ENCODE data around the gene PRKG1. TPM values are rescaled to one million over a fixed set of nuclear protein-coding genes. Genes with fewer than 3 reads are reported as not detected.
A peak's percentile ranks its signal among the peaks of the same experiment; 100 is the strongest.

The PRKG1 gene
- total and polyA plus RNA-seq, 2 experiments from 2014 or later = 10.7 to 21.8 TPM

GRCh38 chr10:51377932-51378599, 303.8 kb downstream of the PRKG1 start:
- no peak overlapping the region for H3K4me2 ChIP-seq (ENCODE audit: unreplicated experiment)
- no peaks in the 10 kb centered on the region for H3K79me2 ChIP-seq (ENCODE audit: insufficient read depth)
- no peak overlapping the region for H2AFZ ChIP-seq
- peaks cover 21% of the 10 kb centered on the region for H3K4me1 ChIP-seq (ENCODE audit: insufficient read depth)
- H3K4me3 ChIP-seq = no peak overlapping the region
- no peaks in the 10 kb centered on the region for H4K20me1 ChIP-seq (ENCODE audit: insufficient read depth)
- 87 to 88% methylated on average over 3 of the region's 3 CpGs for WGBS, 2 experiments (ENCODE audit: low coverage in 1 of 2, low lambda C conversion rate in 2 of 2, missing lambda C conversion rate in 2 of 2)
- in situ Hi-C loops (cut with MboI) = no loop called here
- no peaks in the 10 kb centered on the region for H3K36me3 ChIP-seq (ENCODE audit: low read depth)
- H3F3A ChIP-seq (ENCODE audit: insufficient read depth) = peaks cover 12% of the 10 kb centered on the region; the same call in 1 of the 2 replicates
- no peaks in the 10 kb centered on the region for H3K27me3 ChIP-seq (replicated peaks; ENCODE audit: insufficient read depth)
- H3K9me3 ChIP-seq (ENCODE audit: low read depth) = no peaks in the 10 kb centered on the region
- peak; percentile 14 for DNase-seq
- H3K27ac ChIP-seq = no peak overlapping the region
- 0 out of 2 replicates have a peak, but pooled peaks cover 2% of the 10 kb centered on the region for H3K9me2 ChIP-seq (ENCODE audit: insufficient read depth)
- H3K9ac ChIP-seq = no peak overlapping the region
- TF ChIP-seq EZH2phosphoT487 (IDR thresholded peaks at IDR 0.05; ENCODE audit: insufficient read depth, low read depth) (no peak), EZH2 (IDR thresholded peaks at IDR 0.05; ENCODE audit: insufficient read depth, poor library complexity, severe bottlenecking) (no peak)

- Histone ChIP-seq H3K4me1 (ENCODE audit: insufficient read depth) (peaks cover 36% of the 10 kb centered on the region), H2AFZ (no peak overlapping the region), H3K9ac (no peak overlapping the region), H3K4me3 (peak overlapping the region; percentile 37; the same call in 1 of the 2 replicates), H3F3A (ENCODE audit: insufficient read depth) (peaks cover 24% of the 10 kb centered on the region), H3K27ac (peak overlapping the region; percentile 81), H4K20me1 (ENCODE audit: insufficient read depth) (no peaks in the 10 kb centered on the region), H3K4me2 (ENCODE audit: unreplicated experiment) (peak overlapping the region; percentile 29), H3K9me3 (ENCODE audit: low read depth) (no peaks in the 10 kb centered on the region), H3K27me3 (replicated peaks; ENCODE audit: insufficient read depth) (no peaks in the 10 kb centered on the region), H3K79me2 (ENCODE audit: insufficient read depth) (no peaks in the 10 kb centered on the region), H3K9me2 (ENCODE audit: insufficient read depth) (0 out of 2 replicates have a peak, but pooled peaks cover 3% of the 10 kb centered on the region), H3K36me3 (ENCODE audit: low read depth) (no peaks in the 10 kb centered on the region)
- in situ Hi-C loops (cut with MboI) = no loop called here
- TF ChIP-seq EZH2phosphoT487 (IDR thresholded peaks at IDR 0.05; ENCODE audit: insufficient read depth, low read depth) (no peak), EZH2 (IDR thresholded peaks at IDR 0.05; ENCODE audit: insufficient read depth, poor library complexity, severe bottlenecking) (no peak)
- 86 to 92% methylated on average over 1 of the region's 1 CpG for WGBS, 2 experiments (ENCODE audit: low coverage in 1 of 2, low lambda C conversion rate in 2 of 2, missing lambda C conversion rate in 2 of 2)
- DNase-seq = peak; percentile 27
Observed at GRCh38 chr10:51382181-51382580, 307.9 kb downstream of the PRKG1 start.

GRCh38 chr10:51384971-51385370, 310.7 kb downstream of the PRKG1 start:
- H3K9ac ChIP-seq = no peak overlapping the region
- 99 to 100% methylated on average over 3 of the region's 3 CpGs for WGBS, 2 experiments (ENCODE audit: low coverage in 1 of 2, low lambda C conversion rate in 2 of 2, missing lambda C conversion rate in 2 of 2)
- H3K79me2 ChIP-seq (ENCODE audit: insufficient read depth) = no peaks in the 10 kb centered on the region
- no peak overlapping the region for H3K4me2 ChIP-seq (ENCODE audit: unreplicated experiment)
- no peaks in the 10 kb centered on the region for H3K36me3 ChIP-seq (ENCODE audit: low read depth)
- H3K9me2 ChIP-seq (ENCODE audit: insufficient read depth) = 0 out of 2 replicates have a peak, but pooled peaks cover 3% of the 10 kb centered on the region
- no peak overlapping the region for H3K4me3 ChIP-seq
- in situ Hi-C loops (cut with MboI) = no loop called here
- no peaks in the 10 kb centered on the region for H4K20me1 ChIP-seq (ENCODE audit: insufficient read depth)
- no peak for TF ChIP-seq EZH2 (IDR thresholded peaks at IDR 0.05; ENCODE audit: insufficient read depth, poor library complexity, severe bottlenecking)
- no peak for TF ChIP-seq EZH2phosphoT487 (IDR thresholded peaks at IDR 0.05; ENCODE audit: insufficient read depth, low read depth)
- H3K27ac ChIP-seq = no peak overlapping the region
- DNase-seq = no peak
- peaks cover 42% of the 10 kb centered on the region for H3K4me1 ChIP-seq (ENCODE audit: insufficient read depth)
- H3K27me3 ChIP-seq (replicated peaks; ENCODE audit: insufficient read depth) = no peaks in the 10 kb centered on the region
- no peak overlapping the region for H2AFZ ChIP-seq
- no peaks in the 10 kb centered on the region for H3K9me3 ChIP-seq (ENCODE audit: low read depth)
- H3F3A ChIP-seq (ENCODE audit: insufficient read depth) = peaks cover 35% of the 10 kb centered on the region

DNA sequence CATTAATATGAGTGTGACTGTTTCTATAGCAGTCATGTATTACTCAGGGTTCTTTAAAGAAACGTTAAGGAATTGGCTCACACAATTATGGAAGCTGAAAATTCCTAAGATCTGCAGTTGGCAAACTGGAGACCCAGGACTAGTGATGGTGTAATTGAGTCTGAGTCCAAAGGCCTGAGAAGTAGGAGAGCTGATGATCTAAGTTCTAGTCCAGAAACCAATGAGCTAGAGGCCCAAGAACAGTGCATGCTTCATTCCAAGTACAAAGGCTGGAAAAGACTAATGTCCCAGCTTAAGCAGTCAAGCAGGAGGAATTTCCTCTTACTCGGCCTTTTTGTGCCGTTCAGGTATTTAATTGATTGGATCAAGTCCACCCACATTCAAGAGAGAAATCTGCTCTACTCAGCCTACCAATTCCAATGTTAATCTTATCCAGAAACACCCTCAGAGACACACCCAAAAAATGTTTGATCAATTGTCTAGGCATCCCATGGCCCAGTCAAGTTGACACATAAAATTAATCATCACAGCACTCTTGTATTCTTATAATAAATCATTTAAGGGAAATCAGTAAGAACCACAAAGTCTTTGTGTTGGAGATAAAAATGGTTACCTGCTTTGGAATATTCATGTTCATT, 312.1 kb downstream of the PRKG1 start:
- H2AFZ ChIP-seq = no peak overlapping the region
- H3F3A ChIP-seq (ENCODE audit: insufficient read depth) = peaks cover 43% of the 10 kb centered on the region
- H3K9me3 ChIP-seq (ENCODE audit: low read depth) = no peaks in the 10 kb centered on the region
- DNase-seq = peak; percentile 77
- no peaks in the 10 kb centered on the region for H3K27me3 ChIP-seq (replicated peaks; ENCODE audit: insufficient read depth)
- no peaks in the 10 kb centered on the region for H4K20me1 ChIP-seq (ENCODE audit: insufficient read depth)
- no peak overlapping the region for H3K9ac ChIP-seq
- in situ Hi-C loops (cut with MboI) = no loop called here
- H3K27ac ChIP-seq = peak overlapping the region; percentile 54
- no peak for TF ChIP-seq EZH2 (IDR thresholded peaks at IDR 0.05; ENCODE audit: insufficient read depth, poor library complexity, severe bottlenecking)
- TF ChIP-seq EZH2phosphoT487 (IDR thresholded peaks at IDR 0.05; ENCODE audit: insufficient read depth, low read depth) = no peak
- peaks cover 53% of the 10 kb centered on the region for H3K4me1 ChIP-seq (ENCODE audit: insufficient read depth)
- no peak overlapping the region for H3K4me3 ChIP-seq
- 4 to 5% methylated on average over 3 of the region's 3 CpGs for WGBS, 2 experiments (ENCODE audit: low coverage in 1 of 2, low lambda C conversion rate in 2 of 2, missing lambda C conversion rate in 2 of 2)
- H3K36me3 ChIP-seq (ENCODE audit: low read depth) = no peaks in the 10 kb centered on the region
- no peak overlapping the region for H3K4me2 ChIP-seq (ENCODE audit: unreplicated experiment)
- 0 out of 2 replicates have a peak, but pooled peaks cover 3% of the 10 kb centered on the region for H3K79me2 ChIP-seq (ENCODE audit: insufficient read depth)
- H3K9me2 ChIP-seq (ENCODE audit: insufficient read depth) = 0 out of 2 replicates have a peak, but pooled peaks cover 3% of the 10 kb centered on the region

All from GM23248 (cell line).